ENCODE data around the gene NR0B1. TPM values are rescaled to one million over a fixed set of nuclear protein-coding genes. Genes with fewer than 3 reads are reported as not detected.

NR0B1 gene
- total and polyA plus RNA-seq, 2 of the 4 experiments (the other 2 are of a cell fraction) = not detected

GRCh38 chrX:30280428-30280827 lies 28.8 kb downstream of the NR0B1 start:
- in situ Hi-C loops (cut with MboI; ENCODE audit: low sequenced_read_pairs) = no loop called here

More at GRCh38 chrX:30280428-30280827, 28.8 kb downstream of the NR0B1 start:
- no peak overlapping the region for H3K4ac ChIP-seq (ENCODE audit: low read depth, low read length)
- no CpG with 5 or more reads among the region's 1 CpG for WGBS, 2 experiments (ENCODE audit: extremely low coverage in 2 of 2, insufficient read length in 1 of 2)
- no peak overlapping the region for H2BK5ac ChIP-seq (ENCODE audit: low read depth, low read length, poor library complexity, severe bottlenecking)
- H4K20me1 ChIP-seq (ENCODE audit: insufficient read depth, low read length) = no peaks in the 10 kb centered on the region
- H3K4me2 ChIP-seq (ENCODE audit: low read depth, low read length) = no peak overlapping the region
- TF ChIP-seq MAFK (IDR thresholded peaks at IDR 0.05; ENCODE audit: low read depth, low read length) = no peak
- TF ChIP-seq CHD1 (IDR thresholded peaks at IDR 0.05; ENCODE audit: low read depth, low read length) = no peak
- TF ChIP-seq RCOR1 (IDR thresholded peaks at IDR 0.05; ENCODE audit: insufficient replicate concordance, low read length) = no peak
- no peak for TF ChIP-seq BHLHE40 (IDR thresholded peaks at IDR 0.05; ENCODE audit: low read depth, low read length)
- TF ChIP-seq RAD21 (IDR thresholded peaks at IDR 0.05; ENCODE audit: low read length) = no peak
- no peak for TF ChIP-seq CEBPB (IDR thresholded peaks at IDR 0.05; ENCODE audit: low read depth, low read length)
- TF ChIP-seq NFE2L2 (IDR thresholded peaks at IDR 0.05; ENCODE audit: low read depth, low read length) = no peak
- no peak for TF ChIP-seq ELK1 (IDR thresholded peaks at IDR 0.05; ENCODE audit: borderline replicate concordance, low read depth, low read length)
- TF ChIP-seq USF2 (IDR thresholded peaks at IDR 0.05; ENCODE audit: low read depth, low read length) = no peak
- TF ChIP-seq CTCF (conservative IDR thresholded peaks at IDR 0.05; ENCODE audit: low read depth, low read length) = no peak
- no peak for TF ChIP-seq MXI1 (IDR thresholded peaks at IDR 0.05; ENCODE audit: borderline replicate concordance, low read depth, low read length)
- no peak for TF ChIP-seq POLR2A (IDR thresholded peaks at IDR 0.05; ENCODE audit: low read depth, low read length)
- H3K9me1 ChIP-seq (ENCODE audit: insufficient read depth, low read length) = no peaks in the 10 kb centered on the region; the same call in 1 of the 2 replicates
- H3K4me3 ChIP-seq (ENCODE audit: insufficient read depth, low read depth, low read length) = no peak overlapping the region
- no peaks in the 10 kb centered on the region for H3K27me3 ChIP-seq (ENCODE audit: control insufficient read depth, insufficient read depth, low read length)
- H3K23ac ChIP-seq (ENCODE audit: low read depth, low read length) = no peak overlapping the region
- H3K18ac ChIP-seq (ENCODE audit: low read depth, low read length) = no peak overlapping the region
- DNase-seq = no peak
- POLR2A ChIA-PET (ENCODE audit: unreplicated experiment) = no interaction called here
- H3K27ac ChIP-seq (ENCODE audit: insufficient read depth, low read length) = no peak overlapping the region
- no peak overlapping the region for H2AK9ac ChIP-seq (replicated peaks; ENCODE audit: low read depth, low read length, poor library complexity)
- H3K4me1 ChIP-seq (ENCODE audit: control insufficient read depth, insufficient read depth, low read length) = peaks cover 4% of the 10 kb centered on the region; the same call in 1 of the 2 replicates
- H2BK15ac ChIP-seq (ENCODE audit: low read depth, low read length) = no peak overlapping the region
- no peak overlapping the region for H4K5ac ChIP-seq (ENCODE audit: low read depth, low read length)
- H2BK20ac ChIP-seq (ENCODE audit: low read depth, low read length) = no peak overlapping the region
- H3K14ac ChIP-seq (replicated peaks; ENCODE audit: low read depth, low read length) = no peak overlapping the region
- CTCF ChIA-PET = no interaction called here
- no TSS peak for BruUV-seq (replicated peaks)
- no peak overlapping the region for H2AK5ac ChIP-seq (ENCODE audit: low read depth, low read length)
- H3K79me1 ChIP-seq (ENCODE audit: low read depth in 1 of 2, low read length in 2 of 2) = no peaks in the 10 kb centered on the region
- dilution Hi-C loops (cut with HindIII; ENCODE audit: low sequenced_read_pairs, unreplicated experiment) (no loop called here), intact Hi-C loops (cut with micrococcal nuclease) (no loop called here)
- no peaks in the 10 kb centered on the region for H3K9me3 ChIP-seq (ENCODE audit: control insufficient read depth, insufficient read depth, low read length)
- no peak overlapping the region for H3K56ac ChIP-seq (ENCODE audit: extremely low read depth, insufficient read depth, low read length)
- no peak overlapping the region for H4K91ac ChIP-seq (ENCODE audit: insufficient read depth, low read depth, low read length)
- H3K9ac ChIP-seq (ENCODE audit: low read depth, low read length) = no peak overlapping the region
- no peak overlapping the region for H4K8ac ChIP-seq (ENCODE audit: low read depth in 2 of 2, low read length in 2 of 2)
- H2AFZ ChIP-seq (replicated peaks; ENCODE audit: low read length, poor library complexity) = no peak overlapping the region
- H3K36me3 ChIP-seq (ENCODE audit: control insufficient read depth, insufficient read depth, low read length) = no peaks in the 10 kb centered on the region
- ATAC-seq (ENCODE audit: low read depth) = no peak
- H2BK120ac ChIP-seq (ENCODE audit: low read depth, low read length) = no peak overlapping the region
